Gastroesophageal sphincter (tissue), 4 donors: ENCODE data around the gene TENM3. TPM values are rescaled to one million over a fixed set of nuclear protein-coding genes. Genes with fewer than 3 reads are reported as not detected.

ENCODE experiments used
- ATAC-seq: fragments of 150-250 bp; one replicate; pipeline ENCODE4 v1.9.1; 2016; ENCODE audit warnings: mild to moderate bottlenecking, moderate library complexity
- H3K27ac ChIP-seq, 4 donors: fragments of 200-600 bp; sonication (generic) in 3 of 4; 1 replicate in 3 of 4; 2 replicates in 1 of 4; pipeline ENCODE4 v1.5.1; 2016 to 2019
- H3K27me3 ChIP-seq: fragments of 200-600 bp; sonication (generic); one replicate; pipeline ENCODE4 v1.5.1; 2019
- H3K36me3 ChIP-seq, 2 donors: fragments of 200-600 bp; sonication (generic); one replicate each; pipeline ENCODE4 v1.5.1; 2019; ENCODE audit warnings: control low read depth in 1 of 2
- H3K4me1 ChIP-seq, 3 donors: fragments of 200-600 bp; sonication (generic); 1 replicate in 2 of 3; 2 replicates in 1 of 3; pipeline ENCODE4 v1.5.1; 2016 to 2019; ENCODE audit warnings: control low read depth in 2 of 3
- H3K4me3 ChIP-seq, 2 donors: fragments of 200-600 bp; sonication (generic); one replicate each; pipeline ENCODE4 v1.5.1; 2019; ENCODE audit warnings: mild to moderate bottlenecking in 1 of 2, moderate library complexity in 1 of 2
- H3K9me3 ChIP-seq, 3 donors: fragments of 200-600 bp; sonication (generic); one replicate each; pipeline ENCODE4 v1.5.1; 2017 to 2019; ENCODE audit warnings: control low read depth in 2 of 3
- EP300 ChIP-seq: sonication (generic); formaldehyde crosslinking; IDR thresholded peaks from one replicate; pipeline ENCODE4 v1.6.1; 2017; ENCODE audit warnings: antibody characterized with exemption, mild to moderate bottlenecking
- POLR2A ChIP-seq, 2 donors: fragments of 450-650 bp; IDR thresholded peaks; one replicate each; pipeline ENCODE4 v1.6.1; 2017; ENCODE audit warnings: antibody characterized with exemption in 2 of 2, mild to moderate bottlenecking in 2 of 2, moderate library complexity in 1 of 2
- POLR2AphosphoS5 ChIP-seq: sonication (generic); formaldehyde crosslinking; IDR thresholded peaks from one replicate; pipeline ENCODE4 v1.6.1; 2017; ENCODE audit warnings: antibody characterized with exemption
- WGBS, 2 donors: methylation state at CpG; one replicate each; pipeline ENCODE4 v1.1.5; 2018; ENCODE audit warnings: low coverage in 1 of 2; 5-methylcytosine and 5-hydroxymethylcytosine counted together
- total RNA-seq, 4 donors: library from RNA; depleted of rRNA; stranded (reverse); fragments of >200 nt; gene quantifications; one replicate each; pipeline ENCODE4 v1.1.0, GENCODE V29; 2016
- TF ChIP-seq, protein P1 (sequence below), 4 experiments: fragments of 200-600 bp in 2 of 4; fragments of 450-650 bp in 2 of 4; sonication (generic) in 1 of 4; IDR thresholded peaks; one replicate each; pipeline ENCODE4 v1.5.1; 2017 to 2019; ENCODE audit warnings: antibody characterized with exemption in 4 of 4, mild to moderate bottlenecking in 2 of 4, moderate library complexity in 2 of 4

TENM3 gene
- total RNA-seq, 4 donors from 2014 or later = 8.2 to 39.9 (median 15.8) TPM

DNA sequence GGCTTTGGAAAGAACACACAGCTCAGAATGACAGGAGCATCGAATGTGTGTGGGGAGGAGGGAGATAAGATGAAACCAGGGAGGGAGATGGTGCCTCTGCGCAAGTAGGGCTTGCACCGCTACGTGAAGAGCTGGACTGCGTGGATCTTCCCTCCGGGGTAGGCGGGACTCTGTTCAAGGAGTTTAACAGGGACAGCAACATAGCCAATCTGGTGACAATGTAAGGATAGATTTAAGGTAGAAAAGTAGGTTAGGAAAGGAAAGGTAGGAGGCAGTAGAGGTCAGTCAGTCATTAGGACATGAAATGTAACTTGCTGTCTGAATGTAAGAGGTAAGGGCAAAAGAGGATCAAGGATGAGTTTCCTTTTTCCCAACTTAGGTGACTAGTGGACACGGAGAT lies 521.4 kb downstream of the TENM3 start:
- WGBS, 2 donors = 82 to 92% methylated on average over 8 of the region's 8 CpGs
- no peak overlapping the region for H3K4me3 ChIP-seq
- no peak for TF ChIP-seq POLR2A (IDR thresholded peaks at IDR 0.05)
- TF ChIP-seq, protein P1, sequence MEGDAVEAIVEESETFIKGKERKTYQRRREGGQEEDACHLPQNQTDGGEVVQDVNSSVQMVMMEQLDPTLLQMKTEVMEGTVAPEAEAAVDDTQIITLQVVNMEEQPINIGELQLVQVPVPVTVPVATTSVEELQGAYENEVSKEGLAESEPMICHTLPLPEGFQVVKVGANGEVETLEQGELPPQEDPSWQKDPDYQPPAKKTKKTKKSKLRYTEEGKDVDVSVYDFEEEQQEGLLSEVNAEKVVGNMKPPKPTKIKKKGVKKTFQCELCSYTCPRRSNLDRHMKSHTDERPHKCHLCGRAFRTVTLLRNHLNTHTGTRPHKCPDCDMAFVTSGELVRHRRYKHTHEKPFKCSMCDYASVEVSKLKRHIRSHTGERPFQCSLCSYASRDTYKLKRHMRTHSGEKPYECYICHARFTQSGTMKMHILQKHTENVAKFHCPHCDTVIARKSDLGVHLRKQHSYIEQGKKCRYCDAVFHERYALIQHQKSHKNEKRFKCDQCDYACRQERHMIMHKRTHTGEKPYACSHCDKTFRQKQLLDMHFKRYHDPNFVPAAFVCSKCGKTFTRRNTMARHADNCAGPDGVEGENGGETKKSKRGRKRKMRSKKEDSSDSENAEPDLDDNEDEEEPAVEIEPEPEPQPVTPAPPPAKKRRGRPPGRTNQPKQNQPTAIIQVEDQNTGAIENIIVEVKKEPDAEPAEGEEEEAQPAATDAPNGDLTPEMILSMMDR (IDR thresholded peaks at IDR 0.05) = no peak

DNA sequence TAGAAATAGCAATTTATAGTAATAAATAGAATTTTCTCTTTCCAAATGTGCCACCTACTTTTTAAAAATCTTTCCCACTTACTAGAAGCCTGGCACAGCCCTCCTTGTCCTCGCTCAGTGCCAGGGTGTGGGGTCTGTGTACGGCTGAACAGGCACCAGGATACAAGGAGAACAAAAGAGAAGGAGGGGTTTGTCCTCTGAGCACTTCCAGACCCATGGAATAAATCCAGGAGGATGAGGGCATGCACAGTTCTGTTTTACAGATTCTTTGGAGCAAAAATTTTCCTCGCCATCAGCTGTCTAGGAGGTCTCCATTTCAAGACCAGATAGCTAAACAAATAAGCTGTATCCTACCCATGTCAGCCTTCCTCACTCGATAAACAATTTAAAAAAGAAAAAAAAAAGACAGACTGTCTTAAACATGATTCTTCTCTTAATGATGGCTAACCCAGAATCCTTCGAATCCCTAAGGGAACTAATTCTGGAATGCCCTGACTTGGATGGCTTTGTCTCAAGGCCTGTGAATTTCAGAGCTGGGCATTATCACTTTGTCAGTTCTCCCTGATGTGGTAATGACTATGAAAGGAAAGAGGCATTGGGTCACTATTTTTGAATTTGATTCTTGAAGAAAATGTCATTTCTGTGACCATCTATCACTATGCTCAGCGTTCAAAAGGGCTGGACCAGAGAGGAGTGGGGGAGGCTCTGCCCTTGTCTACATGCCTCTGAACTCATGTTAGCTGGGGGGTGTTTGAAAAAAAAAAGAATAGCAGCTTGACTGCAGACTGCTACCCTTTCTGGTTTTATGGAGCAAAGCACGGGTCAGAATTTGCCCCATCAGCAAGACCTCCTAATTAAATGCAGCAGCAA lies 523.0 kb downstream of the TENM3 start:
- no peak for ATAC-seq
- WGBS, 2 donors = 52 to 68% methylated on average over 6 to 7 of the region's 7 CpGs
- no peak for TF ChIP-seq POLR2AphosphoS5
- TF ChIP-seq, protein P1 (IDR thresholded peaks at IDR 0.05) = no peak
- no peak for TF ChIP-seq EP300
- no peak for TF ChIP-seq POLR2A (IDR thresholded peaks at IDR 0.05)
- Histone ChIP-seq H3K27me3 (no peaks in the 10 kb centered on the region), H3K27ac (no peak overlapping the region), H3K36me3 (no peaks in the 10 kb centered on the region), H3K4me3 (no peak overlapping the region), H3K4me1 (no peaks in the 10 kb centered on the region), H3K9me3 (no peaks in the 10 kb centered on the region)

More for the DNA sequence above, 521.4 kb downstream of the TENM3 start:
- no peak for ATAC-seq
- Histone ChIP-seq H3K4me1 (no peaks in the 10 kb centered on the region), H3K27me3 (no peaks in the 10 kb centered on the region), H3K27ac (no peak overlapping the region), H3K9me3 (no peaks in the 10 kb centered on the region), H3K36me3 (no peaks in the 10 kb centered on the region)

DNA sequence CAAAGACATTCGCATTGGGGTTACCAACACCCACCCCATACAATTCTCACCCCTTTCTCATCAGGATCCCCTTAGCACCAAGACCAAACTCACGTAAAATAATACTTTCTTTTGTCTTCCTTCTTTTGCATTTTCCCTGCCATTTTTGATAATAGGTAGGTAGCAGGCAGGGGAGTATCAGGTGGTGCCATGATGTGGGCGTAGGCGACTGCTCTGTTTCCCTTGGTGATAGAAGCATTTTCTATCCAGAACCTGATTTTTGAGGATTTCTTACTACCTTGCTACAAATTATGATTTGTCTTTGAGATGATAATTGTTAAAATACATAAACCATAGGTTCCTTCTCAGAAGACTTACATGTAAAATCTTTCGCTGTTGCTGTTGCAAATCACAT lies 523.7 kb downstream of the TENM3 start:
- H3K4me1 ChIP-seq = no peaks in the 10 kb centered on the region
- no peaks in the 10 kb centered on the region for H3K36me3 ChIP-seq
- no peak for ATAC-seq
- no peak overlapping the region for H3K27ac ChIP-seq
- no peaks in the 10 kb centered on the region for H3K27me3 ChIP-seq
- no peak for TF ChIP-seq EP300
- TF ChIP-seq, protein P1 (IDR thresholded peaks at IDR 0.05) = no peak
- H3K4me3 ChIP-seq = no peak overlapping the region
- WGBS, 2 donors = 94 to 96% methylated on average over 4 to 5 of the region's 5 CpGs
- H3K9me3 ChIP-seq = no peaks in the 10 kb centered on the region

DNA sequence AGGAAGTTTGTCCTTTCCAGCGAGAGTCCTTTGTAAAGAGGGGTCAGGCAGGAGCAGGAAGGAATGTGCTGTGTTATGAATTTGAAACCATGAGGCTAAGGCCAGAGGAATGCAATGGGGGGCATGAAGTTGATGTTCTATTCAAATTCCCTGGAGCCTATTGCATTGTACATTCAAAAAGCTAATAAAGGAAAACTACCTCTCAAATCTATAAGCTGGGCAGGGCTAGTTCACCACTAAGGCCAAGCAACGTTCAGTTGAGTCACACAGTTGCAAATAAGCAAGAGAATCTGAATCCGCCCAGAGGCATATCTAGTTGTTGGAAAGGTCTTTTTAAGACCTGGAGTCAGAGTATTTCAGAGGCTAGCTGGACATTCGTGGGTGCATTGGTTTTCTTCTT lies 525.6 kb downstream of the TENM3 start:
- H3K36me3 ChIP-seq = peaks cover 0 to 2% of the 10 kb centered on the region in 2 donors
- no peaks in the 10 kb centered on the region for H3K9me3 ChIP-seq
- no peak for TF ChIP-seq POLR2AphosphoS5
- no peak for TF ChIP-seq EP300
- no peak for TF ChIP-seq POLR2A (IDR thresholded peaks at IDR 0.05)
- TF ChIP-seq, protein P1 (IDR thresholded peaks at IDR 0.05) = no peak
- no peaks in the 10 kb centered on the region for H3K4me1 ChIP-seq
- WGBS, 2 donors = 90 to 93% methylated on average over 2 to 4 of the region's 4 CpGs
- H3K27ac ChIP-seq = no peak overlapping the region
- H3K4me3 ChIP-seq = no peak overlapping the region
- ATAC-seq = no peak
- H3K27me3 ChIP-seq = no peaks in the 10 kb centered on the region
